SKM-1 (cell line): Measurements from ENCODE around the gene RPL18.
A peak's percentile ranks its signal among the peaks of the same experiment; 100 is the strongest.
"Not testable (repeated sequence)": the region's sequence is repeated elsewhere in the genome, so short reads cannot be mapped to it uniquely, and the experiment has no call there.

Experiments used
- DNase-seq: peaks from one replicate; lab custom pipeline; 2025; ENCODE audit not compliant: unreplicated experiment; lab: John Stamatoyannopoulos, UW

RPL18 gene

DNA sequence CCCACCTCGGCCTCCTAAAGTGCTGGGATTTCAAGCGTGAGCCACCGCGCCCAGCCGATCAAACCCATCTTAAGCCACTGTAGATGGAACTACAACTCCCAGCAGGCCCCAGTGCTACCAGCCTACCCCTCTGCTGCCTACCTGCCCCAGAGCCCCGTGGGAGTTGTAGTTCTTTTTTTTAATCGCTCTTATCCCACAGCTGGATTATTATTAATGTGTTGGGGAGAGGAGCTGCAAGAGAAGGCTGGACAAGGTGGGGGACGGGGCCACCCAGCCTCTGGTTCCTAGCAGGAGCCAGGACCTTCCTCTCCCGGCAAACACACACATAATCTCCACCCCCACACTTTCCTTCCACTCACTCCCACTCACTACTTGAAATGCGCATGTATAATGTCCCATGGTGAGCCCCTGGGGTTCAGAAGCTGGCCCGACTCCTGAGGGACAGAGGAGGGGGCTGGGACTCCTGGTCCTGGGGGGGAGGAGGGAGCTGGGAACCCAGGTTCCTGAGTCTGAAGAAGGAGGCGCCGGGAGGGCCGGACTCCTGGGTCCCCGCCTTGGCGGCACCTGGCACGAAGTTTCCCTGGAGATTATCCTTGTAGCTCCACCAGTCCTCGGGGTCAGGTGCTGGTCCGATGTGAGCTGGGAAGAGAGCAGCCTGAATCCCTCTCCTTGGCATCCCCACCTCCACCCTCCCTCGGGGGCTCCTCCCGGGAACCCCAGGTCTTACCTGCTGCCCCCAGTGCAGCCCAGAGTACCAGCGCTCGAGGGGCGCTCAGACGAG is 26.1 kb upstream of the RPL18 start:
- DNase-seq, result peak; percentile 31

DNA sequence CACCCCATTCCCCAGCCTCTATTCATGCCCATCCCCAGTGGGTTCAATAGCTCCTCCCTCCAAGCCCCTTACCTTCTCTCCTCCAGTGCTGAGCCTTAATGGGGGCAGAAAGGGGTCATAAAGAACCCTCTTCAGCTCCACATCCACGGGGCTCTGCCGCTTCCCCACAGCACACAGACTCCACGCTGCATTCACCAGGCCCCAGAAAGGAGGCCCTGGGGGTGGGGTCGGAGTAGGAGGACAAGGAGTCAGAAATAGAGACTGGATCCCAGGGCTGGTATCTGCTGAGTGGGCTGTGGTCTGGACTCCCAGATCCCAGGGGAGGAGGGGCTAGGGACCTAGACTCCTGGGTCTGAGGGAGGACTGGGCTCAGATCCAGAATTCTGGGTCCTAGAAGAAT is 25.4 kb upstream of the RPL18 start:
- DNase-seq, result no peak

- no peak for DNase-seq
Observed at GRCh38 chr19:48642862-48643261, 23.9 kb upstream of the RPL18 start.

DNA sequence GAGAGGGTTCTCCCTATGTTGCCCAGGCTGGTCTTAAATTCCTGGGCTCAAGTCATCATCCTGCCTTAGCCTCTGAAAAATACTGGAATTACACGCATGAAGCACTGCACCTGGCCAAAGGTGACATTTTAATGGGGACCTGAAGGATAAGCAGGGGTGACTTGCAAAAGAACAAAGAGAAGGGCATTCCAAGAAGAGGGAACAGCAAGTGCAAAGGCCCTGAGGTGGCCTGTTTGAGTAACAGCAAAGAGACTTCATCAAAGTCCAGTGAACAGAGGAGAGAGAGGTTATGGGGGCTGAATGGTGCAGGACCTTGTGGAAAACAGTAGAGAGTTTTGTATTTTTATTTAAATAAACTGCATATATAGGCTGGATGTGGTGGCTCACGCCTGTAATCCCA is 22.9 kb upstream of the RPL18 start:
- no peak for DNase-seq

DNA sequence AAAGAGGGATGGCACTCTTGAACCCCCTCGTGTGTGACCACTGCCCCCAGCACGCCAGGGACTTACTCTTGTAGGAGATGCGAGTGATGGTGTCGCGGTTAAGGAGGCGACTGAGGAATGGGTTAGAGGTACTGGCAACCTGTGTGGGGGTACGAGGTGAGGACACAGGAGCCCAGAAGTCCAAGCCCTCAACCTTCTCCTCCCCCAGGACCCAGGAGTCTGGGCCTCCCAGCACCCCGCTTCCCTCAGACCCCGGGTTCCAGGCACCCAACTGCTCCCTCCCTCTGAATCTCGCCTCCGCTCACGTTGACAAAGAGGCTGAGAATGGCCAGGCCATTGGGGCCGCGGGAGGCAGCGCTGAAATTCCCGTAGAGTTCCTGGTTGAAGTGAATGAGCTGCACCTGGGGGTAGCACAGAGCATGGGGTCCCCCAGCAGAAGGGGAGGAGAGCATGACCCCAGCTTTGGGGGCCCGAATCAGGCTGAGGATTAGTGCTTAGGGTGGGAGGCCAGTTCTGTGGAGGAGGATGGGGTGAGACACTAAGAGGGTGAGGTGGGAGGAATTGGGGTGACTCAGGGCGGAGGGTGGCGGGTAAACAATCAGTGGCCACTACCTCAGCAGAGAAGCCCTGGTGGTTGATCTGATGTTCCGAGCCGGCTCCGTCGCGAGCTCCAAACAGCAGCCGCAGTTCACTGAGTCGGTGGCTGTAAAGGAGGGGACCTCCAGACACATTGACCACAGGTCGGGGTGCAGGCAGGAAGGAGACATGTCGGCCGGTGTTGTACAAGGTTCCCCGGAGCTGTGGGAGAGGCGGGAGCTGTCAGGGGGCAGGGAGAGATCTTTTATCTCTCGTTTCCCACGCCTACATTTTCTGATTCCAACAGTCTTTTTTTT is 20.8 kb upstream of the RPL18 start:
- no peak for DNase-seq

- no peak for DNase-seq
Observed at GRCh38 chr19:48638831-48639381, 19.9 kb upstream of the RPL18 start.

GRCh38 chr19:48637948-48638830 is 19.2 kb upstream of the RPL18 start:
- peak; percentile 61 for DNase-seq

- DNase-seq, result peak; percentile 81
Observed at GRCh38 chr19:48637449-48637947, 18.5 kb upstream of the RPL18 start.

GRCh38 chr19:48636859-48637448 is 18.0 kb upstream of the RPL18 start, which contains the start of gene DBP:
Gene DBP, minus strand, starts transcription at chr19:48637379. Its CDS starts 385 bp downstream, at chr19:48636994.
- DNase-seq, result no peak

DNA sequence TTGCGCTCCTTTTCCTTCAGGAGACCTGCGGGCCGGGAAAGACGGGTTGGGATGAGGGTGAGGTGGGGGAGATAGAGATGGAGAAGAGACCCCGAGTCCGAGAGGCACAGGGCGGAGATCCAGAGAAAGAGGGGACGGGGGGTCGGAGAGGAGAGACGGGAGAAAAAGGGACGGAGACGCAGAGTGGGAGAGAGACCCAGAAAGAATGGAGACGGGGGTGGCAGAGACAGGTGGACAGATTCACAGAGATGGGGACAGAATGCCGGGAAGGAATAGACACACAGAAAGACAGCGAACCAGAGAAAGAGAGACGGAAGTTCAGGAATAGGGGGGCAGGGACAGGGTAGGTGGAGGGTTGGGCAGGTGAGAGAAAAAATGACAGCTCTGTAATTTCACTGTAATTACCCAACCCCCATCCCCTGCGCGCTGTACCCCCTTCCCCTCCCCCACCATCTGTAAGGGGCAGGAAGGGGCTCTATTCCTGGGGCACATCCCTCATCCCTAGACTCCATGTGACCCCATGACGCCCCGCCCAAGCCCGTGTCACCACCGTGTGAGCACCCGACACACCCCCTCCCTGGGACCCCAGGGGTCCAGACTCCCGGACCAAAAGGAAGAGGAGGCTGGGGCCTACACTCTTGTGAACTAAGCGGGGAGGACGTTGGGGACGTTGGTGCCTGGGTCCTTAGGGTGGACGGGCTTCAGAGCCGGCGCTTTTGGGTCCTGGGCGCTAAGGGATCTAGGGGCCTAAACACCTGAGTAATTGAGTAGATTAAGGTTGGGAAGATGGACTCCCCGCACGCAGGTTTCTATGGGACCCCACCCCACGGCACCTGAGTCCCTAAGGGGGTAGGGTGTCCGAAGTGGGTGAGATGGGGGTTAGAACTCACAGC is 17.2 kb upstream of the RPL18 start:
- no peak for DNase-seq

- peak; percentile 5 for DNase-seq
Observed at GRCh38 chr19:48635263-48635965, 16.4 kb upstream of the RPL18 start.

DNA sequence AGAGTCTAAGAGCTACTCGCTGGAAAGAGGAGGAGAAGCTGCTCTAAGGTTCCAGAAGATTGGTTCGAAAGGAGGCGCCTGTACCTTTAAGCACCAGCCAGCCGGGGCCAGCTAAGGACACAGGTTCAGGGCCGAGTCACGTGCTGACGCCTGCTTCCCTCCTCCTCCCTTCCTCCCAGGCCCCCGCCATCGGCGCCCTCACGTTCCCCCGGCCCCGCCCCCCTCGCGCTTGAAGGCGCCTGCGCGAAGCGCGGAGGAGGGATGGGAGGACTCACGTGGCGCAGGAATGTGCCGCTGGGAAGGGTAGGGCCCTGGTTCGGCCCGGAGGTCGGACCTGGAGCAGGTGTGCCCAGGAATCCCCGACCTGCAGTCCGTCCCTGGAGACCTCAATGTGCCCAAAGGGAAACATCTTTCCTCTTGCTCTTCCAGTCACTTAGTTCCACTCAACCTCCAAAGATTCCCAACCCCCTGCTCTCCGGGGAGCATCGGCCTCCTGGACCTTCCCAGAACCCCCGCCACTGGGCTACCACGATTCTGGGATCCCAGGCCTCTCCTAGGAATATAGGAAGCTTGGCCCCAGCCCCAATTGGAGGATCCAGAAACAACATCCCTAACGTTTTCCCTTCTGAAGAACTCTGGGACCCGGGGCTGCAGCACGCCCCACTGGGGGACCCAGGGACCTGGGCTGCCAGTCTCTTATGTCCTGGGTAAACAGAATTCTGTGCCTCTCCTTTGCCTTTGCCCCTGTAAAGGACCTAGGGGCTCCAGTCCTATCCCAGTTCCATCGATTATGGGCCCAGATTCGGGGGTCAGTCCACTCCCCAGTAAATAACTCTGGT is 15.7 kb upstream of the RPL18 start:
- peak; percentile 69 for DNase-seq

DNA sequence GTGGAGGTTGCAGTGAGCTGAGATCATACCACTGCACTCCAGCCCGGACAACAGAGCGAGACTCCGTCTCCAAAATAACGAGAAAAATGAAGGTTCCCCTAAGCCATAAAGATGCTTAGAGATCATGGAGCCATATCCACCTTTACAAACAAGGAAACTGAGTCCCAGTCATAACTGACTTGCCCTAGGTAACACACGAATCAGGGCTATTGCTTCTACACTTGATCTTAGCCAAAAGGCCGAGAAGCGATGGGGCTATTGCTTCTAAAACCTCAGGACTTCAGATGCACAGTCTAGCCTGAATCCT is 15.0 kb upstream of the RPL18 start:
- no peak for DNase-seq

GRCh38 chr19:48633148-48634035 is 14.4 kb upstream of the RPL18 start:
- DNase-seq, result no peak

DNA sequence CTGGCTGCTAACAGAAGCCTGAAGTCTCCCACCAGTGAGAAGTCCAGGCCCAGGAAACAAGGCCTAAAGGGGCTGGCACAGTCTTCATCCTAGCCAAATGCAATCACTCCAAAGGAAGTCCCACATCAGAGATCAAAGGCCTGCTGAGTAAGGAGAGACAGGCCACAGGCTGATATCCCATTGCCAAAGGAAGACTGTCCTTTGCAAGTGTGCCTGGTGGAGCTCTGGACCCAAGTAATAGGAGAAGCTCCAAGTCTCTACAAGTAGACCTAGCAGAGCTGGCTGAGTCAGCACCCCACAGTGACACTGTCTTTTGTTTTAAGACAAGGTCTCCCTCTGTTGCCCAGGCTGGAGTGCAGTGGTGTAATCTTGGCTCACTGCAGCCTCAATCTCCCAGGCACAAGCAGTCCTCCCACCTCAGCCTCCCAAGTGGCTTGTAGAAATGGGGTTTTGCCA is 13.7 kb upstream of the RPL18 start:
- DNase-seq, result no peak

- not testable (repeated sequence) for DNase-seq
Observed at GRCh38 chr19:48632286-48632685, 13.3 kb upstream of the RPL18 start.

- DNase-seq, result no peak
Observed at GRCh38 chr19:48631225-48631624, 12.2 kb upstream of the RPL18 start.
